HepG2 (cell line): ENCODE data around the gene MAP3K19. TPM values are rescaled to one million over a fixed set of nuclear protein-coding genes. Genes with fewer than 3 reads are reported as not detected.
A peak's percentile ranks its signal among the peaks of the same experiment; 100 is the strongest.

Experiments
- AKNA ChIP-seq: sonication (generic); formaldehyde crosslinking; IDR thresholded peaks from 2 replicates; pipeline ENCODE4 v1.4.0; 2020; ENCODE audit warnings: missing genetic modification reagents, borderline replicate concordance
- ARID2 ChIP-seq: sonication (generic); formaldehyde crosslinking; IDR thresholded peaks from 2 replicates; pipeline ENCODE4 v1.8.1; 2022; ENCODE audit warnings: mild to moderate bottlenecking, missing genetic modification reagents, borderline replicate concordance
- ARID5B ChIP-seq: IDR thresholded peaks from 2 replicates; pipeline ENCODE4 v1.4.0; 2020; ENCODE audit warnings: mild to moderate bottlenecking, missing genetic modification reagents
- BHLHE40 ChIP-seq: IDR thresholded peaks from 2 replicates; pipeline ENCODE4 v1.6.1; 2011; ENCODE audit warnings: low read length, improper control_type of control experiment
- EP300 ChIP-seq, 3 experiments: sonication (generic) in 1 of 3; formaldehyde crosslinking in 1 of 3; IDR thresholded peaks; 2 replicates each; pipeline versions ENCODE4 v1.5.1 to v1.6.1; 2011 to 2020; ENCODE audit warnings: low read depth in 2 of 3, low read length in 2 of 3, borderline replicate concordance in 1 of 3, improper control_type of control experiment in 1 of 3, mild to moderate bottlenecking in 1 of 3, missing genetic modification reagents in 1 of 3, moderate library complexity in 1 of 3
- NR2F6 ChIP-seq, 2 experiments: IDR thresholded peaks; 2 replicates each; pipeline ENCODE4 v1.6.1; 2016; ENCODE audit warnings: antibody characterized with exemption in 1 of 2, mild to moderate bottlenecking in 1 of 2
- PHF21A ChIP-seq: sonication (generic); formaldehyde crosslinking; IDR thresholded peaks from 2 replicates; pipeline ENCODE4 v1.5.0; 2020; ENCODE audit warnings: mild to moderate bottlenecking, missing genetic modification reagents
- SAFB2 ChIP-seq: sonication (generic); formaldehyde crosslinking; IDR thresholded peaks from 2 replicates; pipeline ENCODE4 v1.5.1; 2020; ENCODE audit warnings: missing genetic modification reagents, low read depth, mild to moderate bottlenecking, borderline replicate concordance
- SPEN ChIP-seq: sonication (generic); formaldehyde crosslinking; IDR thresholded peaks from 2 replicates; pipeline ENCODE4 v1.5.1; 2020; ENCODE audit warnings: low read depth, mild to moderate bottlenecking, missing genetic modification reagents
- SRF ChIP-seq: IDR thresholded peaks from 2 replicates; pipeline ENCODE4 v1.6.1; 2011; ENCODE audit warnings: mild to moderate bottlenecking, low read depth, low read length, moderate library complexity
- ZMYM2 ChIP-seq: sonication (generic); formaldehyde crosslinking; IDR thresholded peaks from 2 replicates; pipeline ENCODE4 v1.8.0; 2022; ENCODE audit warnings: mild to moderate bottlenecking, missing genetic modification reagents
- ZNF549 ChIP-seq: sonication (generic); formaldehyde crosslinking; IDR thresholded peaks from 2 replicates; pipeline ENCODE4 v1.5.0; 2020; ENCODE audit warnings: missing genetic modification reagents
- polyA plus RNA-seq, 8 experiments: library from polyadenylated mRNA; depleted of rRNA in 3 of 8; stranded (reverse) in 7 of 8; unstranded in 1 of 8; fragments of >200 nt; fragmentation: Illumina TruSeq in 4 of 8; extraction: Trizol in 4 of 8; gene quantifications; 2 replicates each; pipeline versions ENCODE4 v1.2.1 to v1.2.3, GENCODE V29; 2011 to 2016; ENCODE audit warnings: low read depth in 4 of 8, missing spikeins in 1 of 8, mixed read lengths in 1 of 8; ENCODE audit not compliant: insufficient read depth in 1 of 8
- total RNA-seq, 5 experiments: library from RNA; depleted of rRNA; stranded (reverse); fragments of >200 nt; fragmentation: Illumina TruSeq; extraction: Trizol; gene quantifications; 2 replicates each; pipeline ENCODE4 v1.2.3, GENCODE V29; 2016; ENCODE audit warnings: low read depth in 1 of 5
- TF ChIP-seq, protein P1 (sequence below): sonication (generic); formaldehyde crosslinking; IDR thresholded peaks from 2 replicates; pipeline ENCODE4 v1.8.1; 2022; ENCODE audit warnings: mild to moderate bottlenecking, missing genetic modification reagents
- TF ChIP-seq, protein P2 (sequence below): sonication (generic); formaldehyde crosslinking; IDR thresholded peaks from 2 replicates; pipeline ENCODE4 v1.5.0; 2020; ENCODE audit warnings: missing genetic modification reagents, mild to moderate bottlenecking, borderline replicate concordance

Gene MAP3K19
- total and polyA plus RNA-seq, 2 of the 13 experiments (the other 11 are each of a cell fraction or from before 2014, with no cell fraction given) = not detected

- TF ChIP-seq ARID5B (CRISPR knock-in tag) = no peak
- TF ChIP-seq SRF = no peak
- no peak for TF ChIP-seq SPEN (CRISPR knock-in tag)
- TF ChIP-seq BHLHE40 = no peak
- TF ChIP-seq ZNF549 = no peak
- no peak for TF ChIP-seq ZMYM2 (CRISPR knock-in tag)
- no peak for TF ChIP-seq NR2F6 (IDR thresholded peaks at IDR 0.05)
- TF ChIP-seq NR2F6 (CRISPR knock-in tag; IDR thresholded peaks at IDR 0.05) = no peak
- no peak for TF ChIP-seq SAFB2 (CRISPR knock-in tag)
- TF ChIP-seq, protein P1, sequence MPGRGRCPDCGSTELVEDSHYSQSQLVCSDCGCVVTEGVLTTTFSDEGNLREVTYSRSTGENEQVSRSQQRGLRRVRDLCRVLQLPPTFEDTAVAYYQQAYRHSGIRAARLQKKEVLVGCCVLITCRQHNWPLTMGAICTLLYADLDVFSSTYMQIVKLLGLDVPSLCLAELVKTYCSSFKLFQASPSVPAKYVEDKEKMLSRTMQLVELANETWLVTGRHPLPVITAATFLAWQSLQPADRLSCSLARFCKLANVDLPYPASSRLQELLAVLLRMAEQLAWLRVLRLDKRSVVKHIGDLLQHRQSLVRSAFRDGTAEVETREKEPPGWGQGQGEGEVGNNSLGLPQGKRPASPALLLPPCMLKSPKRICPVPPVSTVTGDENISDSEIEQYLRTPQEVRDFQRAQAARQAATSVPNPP (CRISPR knock-in tag) = no peak
- TF ChIP-seq ARID2 (CRISPR knock-in tag) = no peak
- no peak for TF ChIP-seq AKNA (CRISPR knock-in tag)
- TF ChIP-seq PHF21A (CRISPR knock-in tag) = no peak
- TF ChIP-seq EP300 (IDR thresholded peaks at IDR 0.05; ENCODE audit: low read depth in 2 of 2, low read length in 2 of 2) = peak in 1 of 2 experiments; percentile 85; a peak in 1 of 4 replicates
- TF ChIP-seq EP300 (CRISPR knock-in tag; IDR thresholded peaks at IDR 0.05; ENCODE audit: borderline replicate concordance) = peak; percentile 20; the same call in 1 of the 2 replicates
- TF ChIP-seq, protein P2, sequence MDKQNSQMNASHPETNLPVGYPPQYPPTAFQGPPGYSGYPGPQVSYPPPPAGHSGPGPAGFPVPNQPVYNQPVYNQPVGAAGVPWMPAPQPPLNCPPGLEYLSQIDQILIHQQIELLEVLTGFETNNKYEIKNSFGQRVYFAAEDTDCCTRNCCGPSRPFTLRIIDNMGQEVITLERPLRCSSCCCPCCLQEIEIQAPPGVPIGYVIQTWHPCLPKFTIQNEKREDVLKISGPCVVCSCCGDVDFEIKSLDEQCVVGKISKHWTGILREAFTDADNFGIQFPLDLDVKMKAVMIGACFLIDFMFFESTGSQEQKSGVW = no peak
Observed at GRCh38 chr2:134957477-134957876, 89.8 kb downstream of the MAP3K19 start (continued).
